Right ventricle myocardium superior (tissue), 1 donor: ENCODE data around the gene COX8C. TPM values are rescaled to one million over a fixed set of nuclear protein-coding genes. Genes with fewer than 3 reads are reported as not detected.

Experiments used
- ATAC-seq: fragments of 200-7000 bp; cut with Tn5 transposase; one replicate; pipeline ENCODE4 v1.9.1; 2020; ENCODE audit warnings: mild to moderate bottlenecking; ENCODE audit not compliant: poor library complexity
- DNase-seq: peaks from one replicate; pipeline ENCODE4 v3.0.0-alpha.2; 2020
- intact Hi-C: fragments of 100-400 bp; cut with DNase I; formaldehyde crosslinking; loops from one replicate; pipeline ENCODE4 v1.11.2; 2022
- total RNA-seq: library from RNA; stranded (reverse); fragmentation: NEBNext Ultra II Directional; extraction: Animal tissue kit (Norgen Biotek cat#: 25700); gene quantifications from one replicate; pipeline ENCODE4 v1.2.1, GENCODE V29; 2021
- donor health status: DM: no; HTN: yes; CAD: no; lungs with severe emphysema.

COX8C gene
- total RNA-seq, 1 donor from 2014 or later, result 0.94 TPM

GRCh38 chr14:93319494-93319893 lies 27.5 kb upstream of the COX8C start:
- no peak for DNase-seq
- ATAC-seq, result no peak
- intact Hi-C loops, result no loop called here

GRCh38 chr14:93319958-93320357 lies 27.0 kb upstream of the COX8C start:
- ATAC-seq (no peak), DNase-seq (no peak)
- intact Hi-C loops, result no loop called here

- ATAC-seq (no peak), DNase-seq (no peak)
- intact Hi-C loops, result no loop called here
Measured at GRCh38 chr14:93320489-93320888, 26.5 kb upstream of the COX8C start.

- ATAC-seq (no peak), DNase-seq (no peak)
- intact Hi-C loops, result no loop called here
Measured at GRCh38 chr14:93322929-93323599, 23.9 kb upstream of the COX8C start.

GRCh38 chr14:93323600-93324174 lies 23.3 kb upstream of the COX8C start:
- DNase-seq (no peak), ATAC-seq (no peak)
- intact Hi-C loops, result no loop called here

GRCh38 chr14:93326196-93326595 lies 20.8 kb upstream of the COX8C start:
- ATAC-seq (no peak), DNase-seq (no peak)
- intact Hi-C loops, result no loop called here

GRCh38 chr14:93328546-93328945 lies 18.4 kb upstream of the COX8C start:
- DNase-seq (no peak), ATAC-seq (no peak)
- intact Hi-C loops, result no loop called here

- ATAC-seq (no peak), DNase-seq (no peak)
- intact Hi-C loops, result no loop called here
Measured at GRCh38 chr14:93329965-93330608, 16.9 kb upstream of the COX8C start.

GRCh38 chr14:93330609-93331000 lies 16.4 kb upstream of the COX8C start:
- intact Hi-C loops, result no loop called here
- ATAC-seq (no peak), DNase-seq (no peak)

- no peak for ATAC-seq
- intact Hi-C loops, result no loop called here
- peak; percentile 62 for DNase-seq
Measured at GRCh38 chr14:93331002-93331727, 15.8 kb upstream of the COX8C start.

GRCh38 chr14:93331728-93332396 lies 15.1 kb upstream of the COX8C start:
- no peak for ATAC-seq
- intact Hi-C loops, result no loop called here
- DNase-seq, result no peak

- intact Hi-C loops, result no loop called here
- peak; percentile 84 for ATAC-seq
- peak; percentile 77 for DNase-seq
Measured at GRCh38 chr14:93332397-93332852, 14.6 kb upstream of the COX8C start.

GRCh38 chr14:93332853-93333630 lies 13.9 kb upstream of the COX8C start, which contains the start of gene BTBD7:
TSS of gene BTBD7 (minus strand) at chr14:93333036. CDS start at chr14:93296051, 36,985 bp downstream.
- intact Hi-C loops, result no loop called here
- ATAC-seq (peak; percentile 99), DNase-seq (peak; percentile 96)

GRCh38 chr14:93333631-93334103 lies 13.3 kb upstream of the COX8C start:
- intact Hi-C loops, result no loop called here
- no peak for ATAC-seq
- no peak for DNase-seq

GRCh38 chr14:93337143-93337753 lies 9.7 kb upstream of the COX8C start:
- intact Hi-C loops, result no loop called here
- DNase-seq (no peak), ATAC-seq (no peak)

- intact Hi-C loops, result no loop called here
- no peak for ATAC-seq
- DNase-seq, result no peak
Measured at GRCh38 chr14:93337884-93338283, 9.1 kb upstream of the COX8C start.

- no peak for DNase-seq
- intact Hi-C loops, result no loop called here
- ATAC-seq, result no peak
Measured at GRCh38 chr14:93343266-93343665, 3.7 kb upstream of the COX8C start.

- no peak for DNase-seq
- intact Hi-C loops, result no loop called here
Measured at GRCh38 chr14:93343797-93344196, 3.2 kb upstream of the COX8C start.

More at GRCh38 chr14:93343797-93344196, 3.2 kb upstream of the COX8C start:
- ATAC-seq, result no peak
